ENCODE measurements around the gene UNC119B. TPM values are rescaled to one million over a fixed set of nuclear protein-coding genes. Genes with fewer than 3 reads are reported as not detected.

Gene UNC119B
- total and polyA plus RNA-seq, 2 of the 4 experiments (the other 2 are of a cell fraction): 8.4 to 21.6 TPM

- no peak overlapping the region for H2BK15ac ChIP-seq (ENCODE audit: low read depth, low read length)
- TF ChIP-seq CTCF (conservative IDR thresholded peaks at IDR 0.05; ENCODE audit: low read depth, low read length): no peak
- no peak for TF ChIP-seq ELK1 (IDR thresholded peaks at IDR 0.05; ENCODE audit: borderline replicate concordance, low read depth, low read length)
- TF ChIP-seq RAD21 (IDR thresholded peaks at IDR 0.05; ENCODE audit: low read length): no peak
- H3K9me3 ChIP-seq (ENCODE audit: control insufficient read depth, insufficient read depth, low read length): no peaks in the 10 kb centered on the region
- no peak overlapping the region for H2AK5ac ChIP-seq (ENCODE audit: low read depth, low read length)
- H3K36me3 ChIP-seq (ENCODE audit: control insufficient read depth, insufficient read depth, low read length): peaks cover 2% of the 10 kb centered on the region
- H4K8ac ChIP-seq (ENCODE audit: low read depth in 2 of 2, low read length in 2 of 2): no peak overlapping the region
- BruUV-seq (replicated peaks): no TSS peak
- no peak overlapping the region for H3K18ac ChIP-seq (ENCODE audit: low read depth, low read length)
- no peak overlapping the region for H3K14ac ChIP-seq (replicated peaks; ENCODE audit: low read depth, low read length)
- H3K27ac ChIP-seq (ENCODE audit: insufficient read depth, low read length): no peak overlapping the region
- H2AFZ ChIP-seq (replicated peaks; ENCODE audit: low read length, poor library complexity): no peak overlapping the region
- no peaks in the 10 kb centered on the region for H4K20me1 ChIP-seq (ENCODE audit: insufficient read depth, low read length)
- WGBS, 2 experiments (ENCODE audit: extremely low coverage in 2 of 2, insufficient read length in 1 of 2): 83% methylated on average over 2 of the region's 3 CpGs; no CpG with 5 or more reads in 1 of the 2 experiments
- no peak overlapping the region for H3K4me3 ChIP-seq (ENCODE audit: insufficient read depth, low read depth, low read length)
- no peak overlapping the region for H3K23ac ChIP-seq (ENCODE audit: low read depth, low read length)
- no peak overlapping the region for H4K91ac ChIP-seq (ENCODE audit: insufficient read depth, low read depth, low read length)
- H4K5ac ChIP-seq (ENCODE audit: low read depth, low read length): no peak overlapping the region
- no peak overlapping the region for H2BK120ac ChIP-seq (ENCODE audit: low read depth, low read length)
- H3K4ac ChIP-seq (ENCODE audit: low read depth, low read length): no peak overlapping the region
- ChIA-PET POLR2A (ENCODE audit: unreplicated experiment) (no interaction called here), CTCF (no interaction called here)
- H3K4me2 ChIP-seq (ENCODE audit: low read depth, low read length): no peak overlapping the region
- dilution Hi-C loops (cut with HindIII; ENCODE audit: low sequenced_read_pairs, unreplicated experiment) (no loop called here), intact Hi-C loops (cut with micrococcal nuclease) (no loop called here), in situ Hi-C loops (cut with MboI; ENCODE audit: low sequenced_read_pairs) (no loop called here)
- H2BK5ac ChIP-seq (ENCODE audit: low read depth, low read length, poor library complexity, severe bottlenecking): no peak overlapping the region
- no peak overlapping the region for H2BK20ac ChIP-seq (ENCODE audit: low read depth, low read length)
- DNase-seq (no peak), ATAC-seq (ENCODE audit: low read depth) (no peak)
- H3K9ac ChIP-seq (ENCODE audit: low read depth, low read length): no peak overlapping the region
- no peak overlapping the region for H3K56ac ChIP-seq (ENCODE audit: extremely low read depth, insufficient read depth, low read length)
- no peaks in the 10 kb centered on the region for H3K79me1 ChIP-seq (ENCODE audit: low read depth in 1 of 2, low read length in 2 of 2)
- no peaks in the 10 kb centered on the region for H3K27me3 ChIP-seq (ENCODE audit: control insufficient read depth, insufficient read depth, low read length)
- no peaks in the 10 kb centered on the region for H3K4me1 ChIP-seq (ENCODE audit: control insufficient read depth, insufficient read depth, low read length)
- no peaks in the 10 kb centered on the region for H3K9me1 ChIP-seq (ENCODE audit: insufficient read depth, low read length)
- H2AK9ac ChIP-seq (replicated peaks; ENCODE audit: low read depth, low read length, poor library complexity): no peak overlapping the region
Observed at GRCh38 chr12:120733574-120733973, 23.3 kb downstream of the UNC119B start.

Measured in IMR-90 (cell line).